Activated T-helper 2 cell treated with anti-CD3 and anti-CD28 coated beads, Interferon-gamma antibody, Interleukin-2, Interleukin-4, amounts not matched to agents 10 μg/mL and 5 μg/mL and 100 μg/mL, durations not matched to agents 14 hours and 24 hours and 36 hours (primary cell): ENCODE measurements around the gene CDR2L. TPM values are rescaled to one million over a fixed set of nuclear protein-coding genes. Genes with fewer than 3 reads are reported as not detected.
"Not testable (repeated sequence)": the region's sequence is repeated elsewhere in the genome, so short reads cannot be mapped to it uniquely, and the experiment has no call there.

Experiments used
- DNase-seq: peaks from one replicate; pipeline ENCODE4 v3.0.0; 2021; ENCODE audit warnings: low spot score
- H3K27ac Mint-ChIP-seq: one replicate; pipeline ENCODE4 v1.8.0; 2021; ENCODE audit warnings: mixed read lengths
- H3K27me3 Mint-ChIP-seq: one replicate; pipeline ENCODE4 v1.8.0; 2021; ENCODE audit warnings: low read depth, mixed read lengths
- H3K36me3 Mint-ChIP-seq: one replicate; pipeline ENCODE4 v1.8.0; 2021; ENCODE audit warnings: low read depth, mixed read lengths
- H3K4me1 Mint-ChIP-seq: one replicate; pipeline ENCODE4 v1.8.0; 2021; ENCODE audit warnings: low read depth, mixed read lengths
- H3K4me3 Mint-ChIP-seq: one replicate; pipeline ENCODE4 v1.8.0; 2021; ENCODE audit warnings: low read depth, mild to moderate bottlenecking, moderate library complexity, mixed read lengths
- H3K9me3 Mint-ChIP-seq: one replicate; pipeline ENCODE4 v1.8.0; 2021; ENCODE audit warnings: mixed read lengths
- intact Hi-C: fragments of 100-400 bp; cut with micrococcal nuclease; formaldehyde crosslinking; loops from one replicate; pipeline ENCODE4 v1.15.1; 2023
- total RNA-seq: library from RNA; stranded (reverse); gene quantifications from 2 replicates; pipeline ENCODE4 v1.2.3, GENCODE V29; 2022

Gene CDR2L
- total RNA-seq, 1 donor from 2014 or later, result 2.4 TPM

DNA sequence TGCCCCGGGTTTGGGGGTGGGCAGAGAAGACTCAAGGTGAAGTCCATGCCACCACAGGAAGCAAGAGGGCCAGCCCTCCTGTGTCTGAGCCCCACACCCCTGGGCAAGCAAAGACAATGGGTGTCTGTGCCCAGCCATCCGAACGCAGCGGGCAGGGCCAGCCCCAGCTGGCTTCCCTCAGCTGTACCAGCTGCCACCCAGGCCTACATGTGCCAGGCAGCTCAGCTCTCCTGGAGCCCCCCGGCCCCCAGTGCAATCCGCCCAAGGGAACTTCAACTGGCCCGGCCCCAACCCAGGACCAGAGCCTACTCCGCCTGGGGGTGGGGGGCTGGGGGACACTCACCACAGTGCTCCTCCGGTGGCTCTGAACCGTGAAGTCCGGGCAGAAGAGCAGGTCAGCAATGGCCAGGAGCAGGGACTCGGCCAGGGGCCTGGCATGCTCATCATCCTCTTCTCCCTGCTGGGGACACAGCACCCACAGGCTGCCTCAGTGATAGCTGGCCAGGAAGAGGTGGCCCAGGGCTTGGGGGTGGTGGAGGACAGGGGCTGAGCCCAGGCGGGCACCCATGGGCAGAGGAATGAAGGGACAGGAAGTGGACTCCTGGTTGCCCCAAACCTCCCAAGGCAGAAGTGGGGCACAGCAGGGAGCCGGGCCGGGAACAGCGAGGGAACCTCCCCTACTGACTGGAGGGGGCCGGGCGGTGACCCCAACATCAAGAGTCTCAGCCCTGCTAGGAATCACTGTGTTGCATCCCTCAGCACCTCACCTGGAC, 24.6 kb upstream of the CDR2L start:
- Mint-ChIP-seq H3K27me3 (no peaks in the 10 kb centered on the region), H3K27ac (no peak overlapping the region), H3K4me1 (peaks cover 4% of the 10 kb centered on the region), H3K36me3 (no peaks in the 10 kb centered on the region), H3K4me3 (no peak overlapping the region), H3K9me3 (no peaks in the 10 kb centered on the region)
- intact Hi-C loops, result loop anchor here (5.0 kb wide), 3 partner anchors 69 to 239 kb away; partner anchors contain the start of gene ARMC7
- no peak for DNase-seq

DNA sequence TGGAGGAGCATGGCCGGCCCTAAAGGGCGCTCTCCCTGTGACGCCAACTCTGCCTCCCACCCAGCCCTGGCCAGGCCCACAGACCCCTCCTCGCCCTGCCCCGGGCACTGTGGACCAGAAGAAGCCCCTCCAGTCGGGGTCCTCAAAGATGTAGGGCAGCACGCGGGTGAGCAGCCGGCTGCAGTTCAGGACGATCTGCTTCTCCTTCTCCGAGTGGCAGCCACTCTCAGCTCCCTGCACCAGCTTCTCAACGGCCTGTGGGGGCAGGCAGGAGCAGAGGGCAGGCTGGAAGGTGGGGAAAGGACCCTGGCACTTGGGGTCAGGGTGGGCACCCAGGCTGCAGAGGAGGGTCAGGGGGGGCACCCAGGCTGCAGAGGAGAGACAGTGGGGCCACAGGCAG, 23.8 kb upstream of the CDR2L start:
- no peak overlapping the region for H3K4me3 Mint-ChIP-seq
- intact Hi-C loops, result loop anchor here (5.0 kb wide), 3 partner anchors 69 to 239 kb away; partner anchors contain the start of gene ARMC7
- no peak for DNase-seq
- no peaks in the 10 kb centered on the region for H3K9me3 Mint-ChIP-seq
- peaks cover 4% of the 10 kb centered on the region for H3K4me1 Mint-ChIP-seq
- H3K27ac Mint-ChIP-seq, result no peak overlapping the region
- H3K27me3 Mint-ChIP-seq, result no peaks in the 10 kb centered on the region
- H3K36me3 Mint-ChIP-seq, result no peaks in the 10 kb centered on the region

DNA sequence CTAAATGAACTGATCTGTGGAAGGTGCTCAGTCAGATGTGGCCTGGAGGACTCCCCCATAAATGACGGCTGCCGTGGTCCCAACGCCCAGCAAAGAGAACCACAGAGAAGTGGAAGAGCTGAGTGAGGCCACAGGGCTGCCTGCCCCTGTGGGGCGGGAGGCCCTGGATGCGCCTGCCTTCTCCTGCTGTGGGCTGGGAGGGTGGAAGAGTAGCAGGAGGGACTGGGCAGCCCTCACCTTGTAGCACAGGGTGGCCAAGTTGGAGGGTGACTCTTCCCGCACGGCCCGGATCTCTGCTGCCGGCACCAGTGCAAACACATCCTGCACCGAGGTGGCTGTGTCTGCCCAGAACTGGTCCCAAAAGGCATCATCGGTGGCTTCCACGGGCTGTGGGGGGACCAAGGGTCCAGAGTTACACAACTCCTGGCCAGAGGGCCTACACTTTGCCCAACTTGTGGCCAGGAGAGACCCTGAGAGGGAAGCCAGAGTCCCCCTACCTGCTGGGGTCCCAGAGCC, 23.1 kb upstream of the CDR2L start:
- no peak overlapping the region for H3K27ac Mint-ChIP-seq

DNA sequence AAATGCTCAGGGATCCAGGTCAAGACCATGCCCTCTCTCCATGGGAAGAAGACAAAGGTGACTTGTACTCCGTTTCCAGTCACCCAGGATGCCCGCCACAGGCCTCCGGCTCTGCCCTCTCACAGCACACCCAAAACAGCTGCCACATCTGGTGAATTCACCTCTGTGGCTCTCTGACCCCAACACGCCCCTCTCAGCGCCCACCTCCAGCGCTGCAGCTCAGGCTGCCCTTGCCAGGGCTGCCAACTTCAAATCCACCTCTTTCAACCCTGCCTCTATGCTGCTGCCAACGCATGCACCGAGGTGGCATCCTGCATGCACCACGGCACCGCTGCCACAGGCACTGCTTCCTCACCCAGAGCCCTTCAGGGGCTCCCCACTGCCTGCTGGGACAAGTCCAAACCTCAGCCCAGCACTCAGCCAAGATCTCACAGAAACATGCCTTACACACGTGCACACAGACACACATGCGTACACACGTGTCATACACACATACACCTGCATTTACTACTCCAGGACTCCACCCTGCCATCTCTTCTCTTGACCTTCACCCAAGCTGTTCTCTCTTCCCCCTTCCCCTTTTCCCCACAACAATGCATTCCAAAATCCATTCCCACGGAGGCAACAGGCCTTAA, 22.3 kb upstream of the CDR2L start:
- Mint-ChIP-seq H3K4me3 (no peak overlapping the region), H3K27ac (no peak overlapping the region), H3K27me3 (no peaks in the 10 kb centered on the region), H3K4me1 (peaks cover 4% of the 10 kb centered on the region), H3K36me3 (no peaks in the 10 kb centered on the region), H3K9me3 (no peaks in the 10 kb centered on the region)
- no peak for DNase-seq
- intact Hi-C loops, result loop anchor here (5.0 kb wide), 3 partner anchors 67 to 237 kb away; partner anchors contain the start of gene ARMC7

More for the DNA sequence above, 23.1 kb upstream of the CDR2L start:
- H3K4me1 Mint-ChIP-seq, result peaks cover 4% of the 10 kb centered on the region
- no peak overlapping the region for H3K4me3 Mint-ChIP-seq
- H3K27me3 Mint-ChIP-seq, result no peaks in the 10 kb centered on the region
- no peaks in the 10 kb centered on the region for H3K36me3 Mint-ChIP-seq
- intact Hi-C loops, result loop anchor here (5.0 kb wide), 3 partner anchors 68 to 238 kb away; partner anchors contain the start of gene ARMC7
- H3K9me3 Mint-ChIP-seq, result no peaks in the 10 kb centered on the region
- DNase-seq, result no peak

DNA sequence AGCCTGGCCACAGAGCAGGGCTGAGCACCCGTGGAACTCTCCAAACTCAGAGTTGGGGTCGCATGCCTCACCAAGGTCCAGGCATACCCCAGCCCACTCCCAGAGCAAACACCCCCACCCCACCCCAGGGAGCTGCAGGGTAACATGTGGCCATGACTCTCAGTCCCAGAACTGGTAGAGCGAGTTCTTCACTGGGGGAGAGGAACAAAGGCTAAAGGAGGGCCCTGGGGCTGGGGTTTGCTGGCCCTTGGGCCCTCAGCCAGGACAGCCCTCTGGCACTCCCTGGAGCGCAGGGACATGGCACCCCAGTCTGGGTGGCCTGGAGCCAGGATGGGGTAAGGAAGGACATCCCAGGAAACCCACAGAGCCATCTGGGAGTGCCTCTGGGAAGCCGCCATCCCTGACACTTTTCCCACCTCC, 19.1 kb upstream of the CDR2L start:
- Mint-ChIP-seq H3K36me3 (no peaks in the 10 kb centered on the region), H3K9me3 (no peaks in the 10 kb centered on the region), H3K4me1 (peaks cover 6% of the 10 kb centered on the region), H3K27ac (no peak overlapping the region), H3K4me3 (no peak overlapping the region), H3K27me3 (peaks cover 16% of the 10 kb centered on the region)
- DNase-seq, result no peak
- intact Hi-C loops, result no loop called here

DNA sequence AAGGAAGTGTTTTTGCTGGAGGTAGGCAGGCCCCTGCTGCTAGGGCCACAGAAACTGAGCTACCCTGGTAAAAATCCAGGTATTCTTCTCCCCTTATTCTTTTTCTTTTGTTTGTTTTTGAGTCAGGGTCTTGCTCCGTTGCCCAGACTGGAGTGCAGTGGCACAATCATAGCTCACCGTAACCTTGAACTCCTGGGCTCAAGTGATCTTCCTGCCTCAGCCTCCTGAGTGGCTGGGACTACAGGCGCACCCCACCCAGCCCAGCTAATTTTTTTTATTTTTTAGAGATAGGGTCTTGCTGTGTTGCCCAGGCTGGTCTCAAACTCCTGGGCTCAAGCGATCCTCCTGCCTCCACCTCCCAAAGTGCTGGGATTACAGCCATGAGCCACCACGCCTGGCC, 17.9 kb upstream of the CDR2L start:
- H3K4me3 Mint-ChIP-seq, H3K9me3 Mint-ChIP-seq, intact Hi-C loops, DNase-seq, H3K27ac Mint-ChIP-seq, H3K4me1 Mint-ChIP-seq, H3K36me3 Mint-ChIP-seq: not testable (repeated sequence)
- peaks cover 17% of the 10 kb centered on the region for H3K27me3 Mint-ChIP-seq

DNA sequence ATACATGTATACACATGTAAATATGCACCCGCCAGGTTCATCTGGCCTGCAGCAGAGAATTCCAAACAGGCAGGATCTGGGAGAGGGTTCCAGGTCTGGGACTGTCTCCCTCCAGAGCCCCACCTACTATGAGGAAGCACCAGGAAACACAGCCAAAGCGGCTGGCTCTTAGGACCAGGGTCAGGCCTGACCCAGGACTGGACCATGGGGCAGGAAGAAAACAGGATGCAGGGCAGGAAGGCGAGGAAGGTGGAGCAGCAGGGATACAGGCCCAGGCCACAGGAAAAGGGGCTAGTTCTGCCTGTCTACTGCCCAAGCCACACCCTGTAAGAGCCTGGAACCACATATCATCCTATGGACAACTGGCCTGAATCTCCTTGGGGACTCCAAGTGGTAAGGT, 17.0 kb upstream of the CDR2L start:
- Mint-ChIP-seq H3K4me3 (no peak overlapping the region), H3K4me1 (peaks cover 6% of the 10 kb centered on the region), H3K9me3 (no peaks in the 10 kb centered on the region), H3K27me3 (peaks cover 21% of the 10 kb centered on the region), H3K27ac (no peak overlapping the region), H3K36me3 (no peaks in the 10 kb centered on the region)
- intact Hi-C loops, result no loop called here
- no peak for DNase-seq

DNA sequence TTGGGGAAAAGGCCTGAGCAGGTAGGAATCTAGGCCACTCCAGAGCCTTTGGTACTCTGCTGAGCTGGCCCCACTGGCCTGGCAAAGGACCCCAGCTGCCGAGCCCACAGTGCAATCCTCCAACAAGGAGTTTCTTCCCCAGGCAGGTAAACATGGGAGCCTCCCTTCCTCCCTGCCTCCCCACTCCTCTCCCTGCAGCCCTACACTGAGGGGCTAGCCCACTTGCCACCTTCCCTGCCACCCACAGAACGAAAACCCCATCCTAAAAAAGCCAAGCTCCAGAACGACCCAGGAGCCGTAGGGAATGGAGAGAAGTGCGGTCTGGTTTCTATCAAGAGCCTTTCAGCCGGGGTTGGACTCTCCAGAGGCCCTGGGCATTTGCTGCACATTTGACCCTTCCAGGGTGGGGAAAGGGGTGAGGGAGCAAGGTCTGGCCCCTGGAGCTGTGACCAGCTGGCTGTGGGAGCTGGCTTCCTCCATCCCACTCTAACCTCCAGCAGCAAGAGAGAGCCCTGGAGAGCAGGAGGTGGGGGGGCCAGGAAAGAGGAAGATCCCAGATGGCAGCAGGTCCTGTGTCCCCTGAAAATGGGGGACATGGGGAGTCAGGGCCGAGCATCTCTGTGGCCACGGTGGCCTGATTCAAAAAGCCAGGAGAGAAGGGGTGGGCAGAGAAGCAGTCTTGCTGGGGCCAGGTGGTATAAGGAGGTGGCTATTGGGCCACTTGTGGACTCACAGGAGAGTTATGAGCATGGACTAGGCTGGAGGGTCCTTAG, 16.2 kb upstream of the CDR2L start:
- intact Hi-C loops, result no loop called here
- DNase-seq, result no peak
- peak overlapping the region; percentile 56 for H3K4me3 Mint-ChIP-seq
- no peaks in the 10 kb centered on the region for H3K36me3 Mint-ChIP-seq
- peaks cover 21% of the 10 kb centered on the region for H3K27me3 Mint-ChIP-seq
- peaks cover 6% of the 10 kb centered on the region for H3K4me1 Mint-ChIP-seq
- H3K9me3 Mint-ChIP-seq, result no peaks in the 10 kb centered on the region
- no peak overlapping the region for H3K27ac Mint-ChIP-seq

DNA sequence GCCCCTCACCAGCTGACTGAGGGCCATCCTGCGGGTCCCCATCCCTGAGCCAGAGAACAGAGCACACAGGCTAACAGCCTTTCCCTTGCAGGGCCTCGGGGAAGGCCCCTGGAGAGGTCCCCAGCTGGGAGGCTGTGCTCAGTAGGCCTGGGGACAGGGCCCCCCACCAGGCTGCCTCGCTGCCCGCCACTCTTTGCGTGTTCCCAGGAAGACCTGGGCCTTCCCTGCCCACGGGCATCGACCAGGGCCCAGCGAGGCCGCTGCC, 15.7 kb upstream of the CDR2L start:
- Mint-ChIP-seq H3K4me3 (peak overlapping the region; percentile 56), H3K4me1 (peaks cover 6% of the 10 kb centered on the region), H3K27ac (no peak overlapping the region), H3K27me3 (peaks cover 22% of the 10 kb centered on the region), H3K36me3 (no peaks in the 10 kb centered on the region), H3K9me3 (no peaks in the 10 kb centered on the region)
- no peak for DNase-seq
- intact Hi-C loops, result no loop called here

DNA sequence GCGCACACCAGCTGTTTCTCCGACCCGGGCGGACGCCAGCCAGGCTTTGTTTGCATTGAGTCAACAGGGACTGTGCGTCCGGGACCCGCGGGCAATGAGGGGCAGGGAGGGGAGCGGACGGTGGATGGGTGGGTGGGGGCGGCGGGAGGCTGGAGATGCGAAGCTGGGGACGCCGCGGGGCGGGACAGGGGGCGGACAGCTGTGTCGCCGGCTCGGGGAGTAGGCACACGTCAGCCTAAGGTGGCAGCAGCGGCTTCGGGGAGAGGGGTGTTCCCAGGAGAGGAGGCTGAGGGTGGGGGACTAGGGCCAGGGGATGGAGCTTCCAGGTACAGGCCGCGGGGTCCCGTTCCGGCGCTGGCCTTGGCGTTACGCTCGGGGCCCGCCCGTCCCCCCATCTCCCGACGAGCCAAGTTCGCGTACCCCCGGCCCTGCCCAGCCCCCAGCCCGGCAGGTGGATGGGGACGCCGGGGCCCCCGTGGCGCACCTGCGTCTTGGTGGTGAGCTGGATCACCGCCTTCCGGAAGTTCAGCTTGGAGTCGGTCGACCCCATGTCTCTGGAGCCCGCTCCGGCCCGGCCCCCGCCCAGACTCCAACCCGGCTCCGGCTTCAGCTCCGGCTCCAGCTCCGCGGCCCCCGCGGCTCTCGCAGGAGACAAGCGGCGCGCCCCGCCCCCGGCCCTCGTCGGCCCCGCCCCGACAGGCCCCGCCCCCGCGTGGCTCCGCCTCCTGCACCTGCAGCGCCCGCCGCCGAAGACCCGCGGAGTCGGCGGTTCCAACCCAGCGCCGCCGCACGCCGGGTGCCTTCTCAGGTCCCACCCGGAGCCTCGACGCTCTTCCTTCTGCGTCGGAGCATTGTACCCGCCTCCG, 15.1 kb upstream of the CDR2L start, which contains the start of gene HID1:
HID1 (minus strand) TSS at position 653 of the 866 bp plus-strand sequence; CDS start at position 550, 103 bp downstream.
- Mint-ChIP-seq H3K27me3 (peaks cover 24% of the 10 kb centered on the region), H3K9me3 (no peaks in the 10 kb centered on the region), H3K4me1 (peaks cover 6% of the 10 kb centered on the region), H3K36me3 (no peaks in the 10 kb centered on the region), H3K4me3 (peak within 1 kb of the TSS; percentile 77), H3K27ac (no peak within 1 kb of the TSS)
- intact Hi-C loops, result no loop called here
- peak; percentile 52 for DNase-seq

DNA sequence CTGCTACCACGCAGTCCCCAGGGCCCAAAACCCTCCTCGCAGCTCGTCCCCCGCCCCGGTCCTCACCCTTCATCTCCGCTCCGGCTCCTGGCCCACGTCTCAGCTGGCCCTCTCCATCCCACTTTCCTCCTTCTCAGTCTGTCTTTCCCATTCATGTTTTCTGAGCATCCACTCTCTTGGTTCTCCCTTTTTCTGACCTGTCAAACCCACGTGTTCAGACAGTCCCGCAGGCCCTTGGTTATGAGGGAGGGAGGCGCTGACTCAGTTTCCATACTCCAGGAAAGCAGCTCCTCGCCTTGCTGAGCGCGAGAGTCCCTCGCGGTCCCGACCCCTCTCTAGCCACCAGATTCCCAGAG, 14.5 kb upstream of the CDR2L start:
- no peaks in the 10 kb centered on the region for H3K36me3 Mint-ChIP-seq
- intact Hi-C loops, result no loop called here
- H3K9me3 Mint-ChIP-seq, result no peaks in the 10 kb centered on the region
- peaks cover 27% of the 10 kb centered on the region for H3K27me3 Mint-ChIP-seq
- DNase-seq, result no peak
- H3K4me3 Mint-ChIP-seq, result peak overlapping the region; percentile 77
- no peak overlapping the region for H3K27ac Mint-ChIP-seq
- peaks cover 6% of the 10 kb centered on the region for H3K4me1 Mint-ChIP-seq

DNA sequence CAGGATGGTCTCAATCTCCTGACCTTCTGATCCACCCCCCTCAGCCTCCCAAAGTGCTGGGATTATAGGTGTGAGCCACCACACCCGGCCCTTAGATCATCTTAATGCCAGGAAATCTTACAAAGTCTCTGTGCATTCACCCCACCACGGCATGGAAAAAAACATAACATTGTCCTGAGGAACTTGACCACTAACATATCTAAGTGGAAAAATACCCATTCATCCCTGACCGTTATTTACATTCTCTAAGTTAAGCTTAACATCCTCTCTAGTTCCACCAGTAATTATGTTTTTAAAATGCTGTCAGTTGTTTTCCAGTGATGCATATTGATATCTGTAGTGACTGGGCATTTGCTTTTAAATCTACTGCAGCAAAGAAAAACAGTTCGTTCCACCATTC, 11.5 kb upstream of the CDR2L start:
- no peaks in the 10 kb centered on the region for H3K9me3 Mint-ChIP-seq
- intact Hi-C loops, result no loop called here
- H3K27me3 Mint-ChIP-seq, result peaks cover 38% of the 10 kb centered on the region
- H3K27ac Mint-ChIP-seq, result no peak overlapping the region
- no peak for DNase-seq
- no peaks in the 10 kb centered on the region for H3K36me3 Mint-ChIP-seq
- H3K4me1 Mint-ChIP-seq, result peaks cover 6% of the 10 kb centered on the region
- H3K4me3 Mint-ChIP-seq, result no peak overlapping the region
